GM23338 (cell line): ENCODE results near the gene HGS. TPM values are rescaled to one million over a fixed set of nuclear protein-coding genes. Genes with fewer than 3 reads are reported as not detected.
A peak's percentile ranks its signal among the peaks of the same experiment; 100 is the strongest.

Experiments
- ATAC-seq: fragments of 200-7000 bp; cut with Tn5 transposase; 3 replicates; pipeline ENCODE4 v1.9.1; 2020
- DNase-seq: peaks from one replicate; pipeline ENCODE4 v3.0.0-alpha.2; 2015; ENCODE audit warnings: low spot score
- H2AFZ ChIP-seq: fragments of 200-600 bp; sonication (generic); 2 replicates; pipeline ENCODE4 v1.8.0; 2016; ENCODE audit warnings: antibody characterized with exemption, mild to moderate bottlenecking, moderate library complexity
- H3F3A ChIP-seq: fragments of 200-600 bp; sonication (generic); replicated peaks from 2 replicates; pipeline ENCODE4 v1.8.0; 2017; ENCODE audit warnings: antibody characterized with exemption, mixed run types, low read depth
- H3K27ac ChIP-seq: fragments of 200-600 bp; sonication (generic); 2 replicates; pipeline ENCODE4 v1.6.1; 2016; ENCODE audit warnings: low read depth
- H3K27me3 ChIP-seq: fragments of 200-600 bp; sonication (generic); 2 replicates; pipeline ENCODE4 v1.8.0; 2016; ENCODE audit warnings: mild to moderate bottlenecking, mixed run types, moderate library complexity; ENCODE audit not compliant: insufficient read depth
- H3K36me3 ChIP-seq: fragments of 200-600 bp; sonication (generic); 2 replicates; pipeline ENCODE4 v1.8.0; 2016; ENCODE audit warnings: mild to moderate bottlenecking; ENCODE audit not compliant: insufficient read depth
- H3K4me1 ChIP-seq: fragments of 200-600 bp; sonication (generic); 2 replicates; pipeline ENCODE4 v1.8.0; 2016; ENCODE audit warnings: mild to moderate bottlenecking, moderate library complexity; ENCODE audit not compliant: insufficient read depth
- H3K4me2 ChIP-seq: fragments of 200-600 bp; sonication (generic); 2 replicates; pipeline ENCODE4 v1.7.1; 2017; ENCODE audit warnings: mixed run types
- H3K4me3 ChIP-seq: fragments of 200-600 bp; sonication (generic); 2 replicates; pipeline ENCODE4 v1.6.1; 2016; ENCODE audit warnings: mixed run types
- H3K79me2 ChIP-seq: fragments of 200-600 bp; sonication (generic); replicated peaks from 2 replicates; pipeline ENCODE4 v1.8.0; 2017; ENCODE audit warnings: mild to moderate bottlenecking; ENCODE audit not compliant: insufficient read depth
- H3K9me2 ChIP-seq: fragments of 200-600 bp; sonication (generic); 2 replicates; pipeline ENCODE4 v1.8.0; 2017; ENCODE audit not compliant: insufficient read depth
- H4K20me1 ChIP-seq: fragments of 200-600 bp; sonication (generic); replicated peaks from 2 replicates; pipeline ENCODE4 v1.8.0; 2017; ENCODE audit warnings: mild to moderate bottlenecking; ENCODE audit not compliant: insufficient read depth
- H3K27ac Mint-ChIP-seq: 2 replicates; pipeline ENCODE4 v1.8.0; 2020; ENCODE audit warnings: inconsistent platforms, mild to moderate bottlenecking, moderate library complexity, mixed read lengths
- H3K27me3 Mint-ChIP-seq: 3 replicates; pipeline ENCODE4 v1.8.0; 2022; ENCODE audit warnings: low read depth, mild to moderate bottlenecking, moderate library complexity, mixed read lengths, inconsistent platforms; ENCODE audit not compliant: insufficient read depth, poor library complexity
- H3K36me3 Mint-ChIP-seq: 3 replicates; pipeline ENCODE4 v1.8.0; 2021; ENCODE audit warnings: low read depth, mild to moderate bottlenecking, inconsistent platforms, moderate library complexity, mixed read lengths
- H3K4me1 Mint-ChIP-seq: 3 replicates; pipeline ENCODE4 v1.8.0; 2020; ENCODE audit warnings: mild to moderate bottlenecking, inconsistent platforms, mixed read lengths
- H3K4me3 Mint-ChIP-seq: 3 replicates; pipeline ENCODE4 v1.8.0; 2021; ENCODE audit warnings: moderate library complexity, mild to moderate bottlenecking, inconsistent platforms, mixed read lengths
- H3K9me3 Mint-ChIP-seq: 3 replicates; pipeline ENCODE4 v1.8.0; 2020; ENCODE audit warnings: moderate library complexity, mild to moderate bottlenecking, inconsistent platforms, mixed read lengths
- CREB1 ChIP-seq: fragments of 250-450 bp; sonication (Bioruptor Pico); IDR thresholded peaks from 2 replicates; pipeline ENCODE4 v1.5.0; 2020; ENCODE audit warnings: low read depth, mild to moderate bottlenecking, moderate library complexity
- EZH2 ChIP-seq: fragments of 200-600 bp; sonication (generic); IDR thresholded peaks from one replicate; pipeline ENCODE4 v1.8.0; 2017; ENCODE audit warnings: antibody characterized with exemption, mild to moderate bottlenecking, low read depth; ENCODE audit not compliant: unreplicated experiment
- NANOG ChIP-seq: IDR thresholded peaks from 2 replicates; pipeline ENCODE4 v1.6.1; 2016; ENCODE audit warnings: antibody characterized with exemption, borderline replicate concordance
- POLR2AphosphoS5 ChIP-seq: IDR thresholded peaks from 2 replicates; pipeline ENCODE4 v1.6.1; 2016; ENCODE audit warnings: antibody characterized with exemption, low read depth
- polyA plus RNA-seq: library from polyadenylated mRNA; unstranded; fragments of >200 nt; fragmentation: Nextera tagmentation; extraction: Ambion mirVana; gene quantifications from 2 replicates; pipeline ENCODE4 v1.2.1, GENCODE V29; 2016
- total RNA-seq: library from RNA; depleted of rRNA; stranded (reverse); fragments of >200 nt; shearing (Covaris generic); gene quantifications from 2 replicates; pipeline ENCODE4 v1.2.3, GENCODE V29; 2014

Gene HGS
- total and polyA plus RNA-seq, 2 experiments from 2014 or later = 59.0 to 90.2 TPM

- H3K27ac Mint-ChIP-seq = no peak overlapping the region; the same call in 1 of the 2 replicates
Observed at GRCh38 chr17:81719410-81720266, 35.8 kb downstream of the HGS start.

GRCh38 chr17:81720267-81721071 is 36.7 kb downstream of the HGS start:
- no peaks in the 10 kb centered on the region for H3K79me2 ChIP-seq
- no peak overlapping the region for H3K4me3 Mint-ChIP-seq
- peaks cover 8% of the 10 kb centered on the region; the same call in 2 of the 3 replicates for H3K36me3 Mint-ChIP-seq

More at GRCh38 chr17:81719410-81720266, 35.8 kb downstream of the HGS start:
- peaks cover 8% of the 10 kb centered on the region; the same call in 2 of the 3 replicates for H3K36me3 Mint-ChIP-seq
- no peak overlapping the region for H3K4me2 ChIP-seq
- H3K4me1 Mint-ChIP-seq = peaks cover 17% of the 10 kb centered on the region
- no peak overlapping the region for H3K4me3 ChIP-seq
- ATAC-seq (no peak), DNase-seq (no peak)
- H3K27me3 Mint-ChIP-seq = peaks cover 8% of the 10 kb centered on the region
- H3K27me3 ChIP-seq = no peaks in the 10 kb centered on the region
- H3F3A ChIP-seq = peaks cover 17% of the 10 kb centered on the region; the same call in 1 of the 2 replicates
- no peaks in the 10 kb centered on the region for H3K9me2 ChIP-seq
- H3K79me2 ChIP-seq = no peaks in the 10 kb centered on the region
- H3K36me3 ChIP-seq = no peaks in the 10 kb centered on the region
- peaks cover 6% of the 10 kb centered on the region; the same call in 1 of the 2 replicates for H3K4me1 ChIP-seq
- no peaks in the 10 kb centered on the region; the same call in 2 of the 3 replicates for H3K9me3 Mint-ChIP-seq
- no peak overlapping the region; the same call in 1 of the 2 replicates for H3K27ac ChIP-seq
- no peak overlapping the region for H2AFZ ChIP-seq
- H3K4me3 Mint-ChIP-seq = no peak overlapping the region; the same call in 2 of the 3 replicates
- no peaks in the 10 kb centered on the region for H4K20me1 ChIP-seq
- TF ChIP-seq NANOG (no peak), EZH2 (no peak)

GRCh38 chr17:81722184-81723120 is 38.6 kb downstream of the HGS start:
- Mint-ChIP-seq H3K27me3 (peaks cover 13% of the 10 kb centered on the region), H3K36me3 (peaks cover 8% of the 10 kb centered on the region; the same call in 2 of the 3 replicates), H3K27ac (peak overlapping the region; percentile 85), H3K4me3 (no peak overlapping the region), H3K4me1 (peaks cover 17% of the 10 kb centered on the region), H3K9me3 (no peaks in the 10 kb centered on the region; the same call in 2 of the 3 replicates)
- H3K4me1 ChIP-seq = peaks cover 6% of the 10 kb centered on the region; the same call in 1 of the 2 replicates
- no peaks in the 10 kb centered on the region for H3K79me2 ChIP-seq
- no peaks in the 10 kb centered on the region for H3K36me3 ChIP-seq
- 0 out of 2 replicates have a peak overlapping the region, but pooled peaks have one; percentile 39 for H3K27ac ChIP-seq
- no peaks in the 10 kb centered on the region for H4K20me1 ChIP-seq
- H3F3A ChIP-seq = peaks cover 17% of the 10 kb centered on the region; the same call in 1 of the 2 replicates
- no peak overlapping the region for H3K4me2 ChIP-seq
- H2AFZ ChIP-seq = no peak overlapping the region
- DNase-seq (no peak), ATAC-seq (peak; percentile 46)
- H3K9me2 ChIP-seq = no peaks in the 10 kb centered on the region
- H3K27me3 ChIP-seq = no peaks in the 10 kb centered on the region
- no peak overlapping the region for H3K4me3 ChIP-seq
- TF ChIP-seq CREB1 (CRISPR knock-in tag) (no peak), POLR2AphosphoS5 (no peak)

More at GRCh38 chr17:81720267-81721071, 36.7 kb downstream of the HGS start:
- Histone ChIP-seq H4K20me1 (no peaks in the 10 kb centered on the region), H2AFZ (no peak overlapping the region), H3K4me2 (no peak overlapping the region), H3K9me2 (no peaks in the 10 kb centered on the region), H3K27me3 (no peaks in the 10 kb centered on the region), H3K4me1 (peaks cover 6% of the 10 kb centered on the region; the same call in 1 of the 2 replicates), H3K36me3 (no peaks in the 10 kb centered on the region), H3K4me3 (no peak overlapping the region), H3F3A (peaks cover 17% of the 10 kb centered on the region; the same call in 1 of the 2 replicates), H3K27ac (no peak overlapping the region)
- Mint-ChIP-seq H3K9me3 (no peaks in the 10 kb centered on the region; the same call in 2 of the 3 replicates), H3K27me3 (peaks cover 8% of the 10 kb centered on the region), H3K4me1 (peaks cover 17% of the 10 kb centered on the region), H3K27ac (0 out of 2 replicates have a peak overlapping the region, but pooled peaks have one; percentile 15)
- ATAC-seq (no peak; the same call in 1 of the 3 replicates), DNase-seq (no peak)
- TF ChIP-seq EZH2 = no peak
- no peak for TF ChIP-seq CREB1 (CRISPR knock-in tag)
